HL-60/S4 treated with retinoic acid at 250 ng/mL for 4 days and 3 days (cell line): ENCODE data around the gene WDR5B.
"Not testable (repeated sequence)": the region's sequence is repeated elsewhere in the genome, so short reads cannot be mapped to it uniquely, and the experiment has no call there.

Experiments
- in situ Hi-C: fragments of 300-500 bp; cut with MboI; formaldehyde crosslinking; loops from 2 replicates; pipeline ENCODE4 v1.7.0; 2022; ENCODE audit warnings: low sequenced_read_pairs

WDR5B gene

DNA sequence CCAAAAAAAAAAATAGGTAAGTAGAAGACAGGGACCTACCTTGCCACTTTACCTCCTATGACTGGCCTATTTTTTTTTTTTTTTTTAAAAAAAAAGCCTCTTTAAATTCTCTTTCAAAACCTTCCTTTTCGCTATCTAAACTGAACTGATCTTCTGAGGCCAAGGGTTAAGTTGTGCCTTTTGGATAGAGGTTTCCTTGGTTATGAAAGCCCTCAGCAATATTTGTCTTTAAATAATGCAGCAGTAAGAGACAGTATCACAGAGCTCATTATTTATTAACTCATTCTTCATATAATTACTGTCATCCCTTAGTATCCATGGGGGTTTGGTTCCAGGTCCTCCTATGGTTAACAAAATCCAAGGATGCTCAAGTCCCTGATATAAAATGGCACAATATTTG, 41.8 kb downstream of the WDR5B start:
- in situ Hi-C loops = no loop called here

DNA sequence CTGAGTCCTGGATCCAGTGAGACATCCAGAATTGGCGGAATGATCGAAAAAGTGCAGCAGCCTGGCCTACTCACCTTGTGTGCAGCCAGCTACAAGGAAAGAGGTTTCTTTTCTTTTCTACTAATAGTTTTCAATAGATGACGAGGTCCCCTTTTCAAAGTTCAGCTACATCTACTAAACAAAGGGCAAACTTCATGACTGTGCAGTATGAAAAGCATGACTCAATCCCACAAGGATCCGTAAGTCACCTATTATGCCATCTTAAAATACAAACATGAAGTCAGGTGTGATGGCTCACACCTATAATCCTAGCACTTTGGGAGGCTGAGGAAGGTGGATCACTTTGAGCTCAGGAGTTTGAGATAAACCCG, 49.5 kb downstream of the WDR5B start:
- in situ Hi-C loops = no loop called here

GRCh38 chr3:122365582-122366378, 50.1 kb downstream of the WDR5B start:
- in situ Hi-C loops = not testable (repeated sequence)

- in situ Hi-C loops = no loop called here
Observed at GRCh38 chr3:122365073-122365472, 50.8 kb downstream of the WDR5B start.

GRCh38 chr3:122364490-122364889, 51.4 kb downstream of the WDR5B start:
- in situ Hi-C loops = no loop called here
